HCT116 (cell line): ENCODE results near the gene XIAP. TPM values are rescaled to one million over a fixed set of nuclear protein-coding genes. Genes with fewer than 3 reads are reported as not detected.
"Not testable (repeated sequence)": the region's sequence is repeated elsewhere in the genome, so short reads cannot be mapped to it uniquely, and the experiment has no call there.

Experiments
- ATAC-seq: fragments of 200-7000 bp; cut with Tn5 transposase; 2 replicates; pipeline ENCODE4 v1.9.1; 2020; ENCODE audit warnings: mild to moderate bottlenecking, moderate library complexity
- BruUV-seq: library from RNA; stranded (reverse); fragments of 400-500 nt; replicated peaks from 2 replicates; lab custom pipeline; 2021; lab: Mats Ljungman, UMichigan
- CTCF ChIA-PET: fragments of 300-600 bp; sonication (Branson Sonifier 250); formaldehyde crosslinking; loops from one replicate; lab custom pipeline; 2021; ENCODE audit warnings: antibody characterized with exemption; lab: Charles Lee
- POLR2A ChIA-PET: fragments of 300-600, 350-600 bp; sonication (Branson Sonifier 250); formaldehyde crosslinking; loops from one replicate; lab custom pipeline; 2021; ENCODE audit warnings: antibody characterized with exemption; lab: Charles Lee
- RAD21 ChIA-PET, 2 experiments: fragments of 300-600 bp; sonication (Branson Sonifier 250); formaldehyde crosslinking; loops; one replicate each; lab custom pipeline; 2023; ENCODE audit warnings: low total read pairs in 2 of 2; ENCODE audit not compliant: uncharacterized antibody in 2 of 2, unreplicated experiment in 2 of 2, low non-redundant PET in 1 of 2; lab: Charles Lee
- DNase-seq: peaks from one replicate; pipeline ENCODE4 v3.0.0-alpha.2; 2010; ENCODE audit warnings: low read depth, low spot score
- H2AFZ ChIP-seq: fragments of 200-600 bp; shearing (Covaris generic), sonication (generic); 2 replicates; pipeline ENCODE4 v1.6.1; 2017; ENCODE audit warnings: low read depth, mixed run types, mixed read lengths, antibody characterized with exemption, low read length; ENCODE audit not compliant: poor library complexity, severe bottlenecking
- H3K27ac ChIP-seq: 2 replicates; pipeline ENCODE4 v1.5.1; 2012; ENCODE audit warnings: low read depth, low read length
- H3K27me3 ChIP-seq: fragments of 200-600 bp; sonication (generic); 2 replicates; pipeline ENCODE4 v1.6.1; 2016; ENCODE audit warnings: mixed run types, low read length, mixed read lengths; ENCODE audit not compliant: insufficient read depth
- H3K36me3 ChIP-seq, 2 experiments: fragments of 200-500 bp in 1 of 2; fragments of 200-600 bp in 1 of 2; sonication (Bioruptor generic) in 1 of 2; sonication (generic) in 1 of 2; 2 replicates each; pipeline versions ENCODE4 v1.5.1 to v1.6.1; 2014 to 2016; ENCODE audit warnings: low read length in 2 of 2, inconsistent platforms in 1 of 2, mixed read lengths in 1 of 2, mixed run types in 1 of 2; ENCODE audit not compliant: insufficient read depth in 2 of 2, control insufficient read depth in 1 of 2
- H3K4me1 ChIP-seq, 2 experiments: fragments of 200-600 bp in 1 of 2; sonication (generic) in 1 of 2; 2 replicates each; pipeline versions ENCODE4 v1.5.1 to v1.6.1; 2012 to 2017; ENCODE audit warnings: low read length in 2 of 2, inconsistent platforms in 1 of 2, mild to moderate bottlenecking in 1 of 2, mixed read lengths in 1 of 2, mixed run types in 1 of 2, moderate library complexity in 1 of 2; ENCODE audit not compliant: insufficient read depth in 2 of 2, control insufficient read depth in 1 of 2
- H3K4me2 ChIP-seq: fragments of 200-600 bp; sonication (generic); 2 replicates; pipeline ENCODE4 v1.6.1; 2017; ENCODE audit warnings: mixed run types, low read length, mixed read lengths
- H3K4me3 ChIP-seq, 2 experiments: fragments of 200-600 bp in 1 of 2; sonication (generic) in 1 of 2; replicated peaks in 1 of 2; 2 replicates each; pipeline ENCODE4 v1.5.1; 2011 to 2016; ENCODE audit warnings: low read length in 2 of 2, control low read depth in 1 of 2, low read depth in 1 of 2, mild to moderate bottlenecking in 1 of 2, mixed read lengths in 1 of 2, mixed run types in 1 of 2
- H3K79me2 ChIP-seq: fragments of 200-600 bp; sonication (generic); 2 replicates; pipeline ENCODE4 v1.6.1; 2017; ENCODE audit warnings: mild to moderate bottlenecking, mixed run types, low read length, moderate library complexity, mixed read lengths; ENCODE audit not compliant: insufficient read depth
- H3K9ac ChIP-seq: fragments of 200-600 bp; sonication (generic); 2 replicates; pipeline ENCODE4 v1.6.1; 2016; ENCODE audit warnings: low read length, mixed read lengths
- H3K9me2 ChIP-seq: fragments of 200-600 bp; sonication (generic), shearing (Covaris generic); 2 replicates; pipeline ENCODE4 v1.6.1; 2017; ENCODE audit warnings: mixed run types, mild to moderate bottlenecking, moderate library complexity; ENCODE audit not compliant: insufficient read depth
- H3K9me3 ChIP-seq, 2 experiments: fragments of 200-500 bp in 1 of 2; fragments of 200-600 bp in 1 of 2; sonication (Bioruptor generic) in 1 of 2; sonication (generic) in 1 of 2; 2 replicates each; pipeline ENCODE4 v1.6.1; 2014 to 2017; ENCODE audit warnings: low read length in 2 of 2, mixed read lengths in 2 of 2, inconsistent platforms in 1 of 2, low read depth in 1 of 2, mild to moderate bottlenecking in 1 of 2, mixed run types in 1 of 2, moderate library complexity in 1 of 2; ENCODE audit not compliant: control insufficient read depth in 1 of 2, insufficient read depth in 1 of 2
- H4K20me1 ChIP-seq: fragments of 200-600 bp; sonication (generic), shearing (Covaris generic); 2 replicates; pipeline ENCODE4 v1.6.1; 2017; ENCODE audit warnings: mixed run types, mild to moderate bottlenecking, moderate library complexity; ENCODE audit not compliant: insufficient read depth
- CBX3 ChIP-seq: IDR thresholded peaks from 2 replicates; pipeline ENCODE4 v1.6.1; 2012; ENCODE audit warnings: low read depth
- CEBPB ChIP-seq: IDR thresholded peaks from 2 replicates; pipeline ENCODE4 v1.6.1; 2012; ENCODE audit warnings: low read depth
- EZH2phosphoT487 ChIP-seq: fragments of 200-600 bp; IDR thresholded peaks from 2 replicates; pipeline ENCODE4 v1.6.1; 2018; ENCODE audit warnings: antibody characterized with exemption, borderline replicate concordance
- FOSL1 ChIP-seq: IDR thresholded peaks from 2 replicates; pipeline ENCODE4 v1.6.1; 2012; ENCODE audit warnings: low read depth
- JUND ChIP-seq: IDR thresholded peaks from 2 replicates; pipeline ENCODE4 v1.6.1; 2012
- intact Hi-C: fragments of 100-400 bp; cut with micrococcal nuclease; formaldehyde crosslinking; loops from 2 replicates; pipeline ENCODE4 v1.10.0; 2022
- total RNA-seq: library from RNA; stranded (reverse); gene quantifications from one replicate; pipeline ENCODE4 v1.2.1, GENCODE V29; 2021; ENCODE audit not compliant: unreplicated experiment

The XIAP gene
- total RNA-seq, 1 experiment from 2014 or later, result 41.0 TPM

GRCh38 chrX:123845129-123845528 is 14.7 kb upstream of the XIAP start:
- H3K36me3 ChIP-seq, H3K9me2 ChIP-seq, H3K27ac ChIP-seq, H3K9me3 ChIP-seq, DNase-seq, RAD21 ChIA-PET, H3K27me3 ChIP-seq, POLR2A ChIA-PET, H3K4me2 ChIP-seq, H4K20me1 ChIP-seq, BruUV-seq, intact Hi-C loops, H3K9ac ChIP-seq, H2AFZ ChIP-seq, H3K4me3 ChIP-seq, H3K79me2 ChIP-seq, ATAC-seq, CTCF ChIA-PET: not testable (repeated sequence)
- peaks cover 2 to 20% of the 10 kb centered on the region in 2 experiments; a peak in 2 of 4 replicates for H3K4me1 ChIP-seq

GRCh38 chrX:123846577-123847038 is 13.2 kb upstream of the XIAP start:
- no peaks in the 10 kb centered on the region for H3K79me2 ChIP-seq
- H2AFZ ChIP-seq, result no peak overlapping the region
- DNase-seq (no peak), ATAC-seq (no peak)
- no peaks in the 10 kb centered on the region for H3K36me3 ChIP-seq
- H3K27ac ChIP-seq, result no peak overlapping the region
- intact Hi-C loops, result no loop called here
- H4K20me1 ChIP-seq, result no peaks in the 10 kb centered on the region
- H3K4me2 ChIP-seq, result no peak overlapping the region
- H3K9ac ChIP-seq, result no peak overlapping the region
- no peak overlapping the region for H3K4me3 ChIP-seq
- ChIA-PET CTCF (no interaction called here), POLR2A (no interaction called here), RAD21 (no interaction called here)
- no peaks in the 10 kb centered on the region for H3K27me3 ChIP-seq
- no peaks in the 10 kb centered on the region for H3K9me3 ChIP-seq
- TF ChIP-seq CBX3 (peak; percentile 30; the same call in 1 of the 2 replicates), EZH2phosphoT487 (no peak), CEBPB (no peak), FOSL1 (peak; percentile 56; the same call in 1 of the 2 replicates), JUND (0 out of 2 replicates have a peak, but pooled peaks have one; percentile 26)
- H3K9me2 ChIP-seq, result no peaks in the 10 kb centered on the region
- BruUV-seq, result no TSS peak
- H3K4me1 ChIP-seq, result peaks cover 2 to 21% of the 10 kb centered on the region in 2 experiments; a peak in 2 of 4 replicates
